ENCODE data around the gene MACROH2A1.
A peak's percentile ranks its signal among the peaks of the same experiment; 100 is the strongest.

The MACROH2A1 gene

DNA sequence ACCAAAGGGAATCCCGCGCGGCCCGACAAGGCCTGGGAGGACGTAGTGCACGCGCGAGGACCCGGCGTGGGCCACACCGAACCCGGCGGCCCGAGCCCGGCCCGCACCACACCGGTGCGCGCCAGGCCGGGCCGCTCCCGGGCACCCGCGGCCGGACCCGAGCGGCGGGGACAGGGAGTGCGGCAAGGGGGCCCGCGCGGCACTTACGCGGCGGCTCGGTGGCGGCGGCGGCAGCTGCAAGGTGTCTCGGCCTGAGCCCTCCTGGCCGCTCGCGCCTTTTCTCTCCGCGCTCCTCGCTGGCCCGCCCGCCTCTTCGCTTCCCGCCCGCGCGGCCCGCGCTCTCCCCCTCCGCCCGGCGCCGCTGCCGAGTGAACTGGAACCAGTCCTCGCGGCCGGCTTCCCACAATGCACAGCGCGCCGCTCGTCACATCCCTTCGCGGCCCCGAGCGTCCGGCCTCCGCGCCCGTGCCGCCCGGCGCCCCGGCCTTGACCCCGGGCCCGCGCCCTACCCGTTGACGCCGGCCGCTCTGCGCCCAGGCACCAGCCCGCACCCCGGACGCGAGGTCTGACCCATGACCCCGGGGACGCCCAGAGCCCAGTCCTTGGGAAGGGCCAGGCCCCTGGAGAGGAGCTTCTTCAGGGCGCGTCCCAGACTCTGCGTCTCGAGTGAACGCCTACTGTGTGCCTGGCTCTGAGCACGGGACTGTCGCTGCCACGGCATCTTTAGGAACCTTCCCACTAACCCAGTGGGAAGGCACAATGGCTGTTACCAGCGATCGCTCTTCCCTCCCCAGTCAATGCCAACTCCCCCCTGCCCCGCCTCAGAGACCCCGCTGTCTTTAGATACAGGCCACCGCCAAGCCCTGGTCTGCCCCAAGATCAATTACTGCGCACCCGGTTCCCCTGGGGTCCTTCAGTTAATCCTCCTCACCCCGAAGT, at the start of gene MACROH2A1:
TSS of gene MACROH2A1 (minus strand) at position 377 of the 939 bp plus-strand sequence. CDS start 10,138 bp downstream, outside the sequence.
- peak; percentile 62 to 66 (median 64) for DNase-seq

DNA sequence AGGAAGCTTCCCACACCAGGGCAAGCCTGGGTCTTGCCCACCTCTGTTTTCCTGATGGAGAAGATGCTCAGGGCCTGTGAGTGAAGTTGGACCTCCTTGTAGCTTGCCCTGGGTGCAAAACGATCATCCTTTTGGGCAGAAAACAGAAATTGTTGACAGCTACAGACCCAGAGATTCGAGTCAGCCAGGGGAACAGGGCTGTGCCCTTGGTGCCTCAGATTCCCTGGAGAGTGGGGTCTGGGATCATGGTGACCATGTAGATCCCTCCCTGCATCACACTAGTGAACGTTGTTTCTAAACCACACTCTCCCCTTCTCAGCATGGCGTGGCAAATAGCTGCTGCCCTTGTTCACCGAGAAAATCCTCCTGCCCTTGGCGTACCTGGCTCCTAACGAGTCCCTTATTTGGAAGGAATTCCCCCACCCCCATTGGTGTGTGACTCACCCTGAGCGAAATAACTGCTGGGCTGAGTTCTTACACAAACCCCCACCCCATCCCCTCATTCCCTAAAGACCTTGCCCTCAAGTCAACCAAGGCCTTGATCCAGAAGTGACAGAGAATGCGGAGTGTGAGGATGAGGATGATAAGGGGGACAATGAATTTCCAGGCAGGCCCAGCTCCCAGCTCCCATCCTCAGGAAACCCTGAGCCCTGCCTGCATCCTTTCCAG, 49.2 kb upstream of the MACROH2A1 start:
- no peak for DNase-seq

DNA sequence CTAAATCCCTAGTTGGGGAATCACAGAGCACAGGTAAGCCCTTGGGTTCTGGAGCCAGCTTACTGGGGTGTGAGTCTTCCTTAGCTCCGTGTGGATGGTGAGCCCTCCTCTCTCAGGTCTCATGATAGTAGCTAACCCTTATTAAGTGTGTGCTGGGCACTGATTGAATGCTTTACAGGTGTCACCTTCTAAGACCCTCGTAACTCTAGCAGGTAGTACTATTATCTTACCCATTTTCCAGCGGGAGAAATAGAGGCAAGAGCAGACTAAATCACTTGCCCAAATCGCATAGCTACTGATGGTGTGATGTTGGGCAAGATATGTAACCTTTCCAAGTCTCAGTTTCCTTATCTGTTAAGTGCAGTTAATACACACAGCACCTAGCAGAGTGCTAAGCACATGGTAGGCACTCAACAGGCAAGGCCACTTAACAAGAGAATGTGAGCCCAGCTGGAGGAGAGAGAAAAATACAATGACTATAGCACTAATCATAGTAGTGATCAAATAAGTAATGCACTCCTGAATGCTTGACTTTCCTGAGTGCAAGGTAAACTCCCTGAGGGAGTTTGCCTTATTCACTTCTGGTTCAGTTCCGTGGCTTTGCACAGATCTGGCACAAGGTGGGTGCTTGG, 48.4 kb upstream of the MACROH2A1 start, which contains the start of gene DCANP1:
TSS of gene DCANP1 (minus strand) at position 51 of the 632 bp plus-strand sequence. CDS start 240 bp downstream, outside the sequence.
- DNase-seq: no peak

DNA sequence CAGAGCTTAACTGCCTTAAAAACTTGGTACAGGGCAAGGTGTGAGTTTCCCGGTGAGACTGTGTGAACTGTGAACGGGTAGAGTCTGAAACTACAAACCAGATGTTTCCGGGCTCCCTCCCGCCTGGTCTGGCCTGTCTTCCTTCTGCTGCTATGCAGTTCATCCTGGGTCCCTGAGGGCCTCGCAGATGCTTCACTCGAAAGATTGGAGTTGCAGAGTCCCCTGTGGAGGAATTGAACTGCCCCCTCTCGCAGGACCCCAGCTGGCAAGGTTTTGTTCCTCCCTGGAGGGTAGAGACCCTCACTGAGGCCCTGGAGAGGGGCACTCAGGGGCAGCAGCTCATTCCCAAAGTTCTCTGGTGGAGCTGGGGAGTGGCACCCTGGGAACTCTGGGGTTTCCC, 47.6 kb upstream of the MACROH2A1 start:
- no peak for DNase-seq

DNA sequence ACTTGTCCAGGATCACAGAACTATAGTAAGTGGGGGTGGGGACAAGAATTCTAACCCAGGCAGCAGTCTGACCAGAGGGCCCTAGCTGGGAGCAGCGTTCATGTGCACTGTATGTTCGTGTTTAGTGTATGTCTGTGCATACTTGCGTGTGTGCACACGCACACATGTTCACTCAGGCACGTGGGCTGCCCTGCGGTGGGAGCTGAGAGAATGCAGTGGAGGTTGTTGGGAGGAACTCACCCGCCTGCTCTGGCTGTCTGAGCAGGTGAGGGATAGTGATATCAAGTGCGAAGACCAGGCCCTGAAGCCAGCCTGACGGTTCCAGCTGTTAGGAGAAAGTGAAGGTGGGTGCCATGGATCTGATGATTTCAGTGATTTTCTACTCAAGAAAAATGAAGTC, 47.2 kb upstream of the MACROH2A1 start:
- DNase-seq: no peak

DNA sequence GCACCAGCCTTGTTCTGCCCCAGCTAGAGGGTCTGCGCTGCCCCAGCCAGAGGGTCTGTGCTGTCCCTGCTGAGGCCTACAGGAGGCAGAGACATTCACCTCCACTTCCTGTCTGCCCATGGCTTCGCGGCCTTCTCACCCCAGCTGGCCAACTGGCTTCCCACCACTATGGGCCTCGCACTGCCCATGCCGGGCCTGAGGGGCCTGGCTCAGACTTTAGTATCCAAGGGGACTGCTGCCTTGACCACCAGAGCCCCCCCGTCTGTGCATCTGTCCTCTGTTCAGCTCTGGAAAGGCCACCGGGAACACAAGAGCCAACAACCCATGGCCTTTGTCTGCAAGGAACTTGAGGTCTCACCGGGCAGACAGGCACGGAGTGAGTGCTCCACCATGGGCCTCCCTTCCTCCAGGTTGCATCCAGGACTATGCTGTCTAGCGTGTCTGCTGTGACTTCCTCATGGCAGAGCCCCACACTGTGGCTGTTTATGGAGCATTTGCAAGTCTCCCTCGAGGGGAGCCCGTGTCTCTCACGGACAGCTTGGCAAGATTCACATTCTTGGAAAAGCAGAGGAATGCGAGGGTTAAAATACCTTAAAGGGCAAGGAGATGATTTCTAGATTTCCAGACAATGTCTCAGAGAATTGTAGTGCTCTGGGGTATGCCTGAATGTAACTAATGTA, 46.4 kb upstream of the MACROH2A1 start:
- DNase-seq: no peak

DNA sequence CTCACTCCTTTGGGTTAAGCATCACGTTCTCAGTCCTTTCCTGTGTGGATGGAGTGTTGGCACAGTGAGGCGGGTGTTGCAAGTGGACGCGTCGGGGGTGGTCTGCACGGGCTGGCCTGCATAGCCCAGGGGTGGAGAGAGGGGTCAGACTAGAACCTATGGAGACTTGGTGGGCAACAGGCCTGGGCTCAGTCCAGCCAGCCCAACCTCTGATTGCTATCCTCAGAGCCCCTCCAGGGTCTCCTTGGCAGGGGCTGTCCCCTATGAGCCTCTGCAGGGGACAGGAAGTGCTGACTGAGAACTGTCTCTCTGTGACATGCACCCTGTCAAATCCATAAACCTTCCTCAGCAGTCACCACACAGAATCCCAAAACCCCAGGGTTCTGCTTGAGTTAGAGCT, 45.9 kb upstream of the MACROH2A1 start:
- DNase-seq: no peak

DNA sequence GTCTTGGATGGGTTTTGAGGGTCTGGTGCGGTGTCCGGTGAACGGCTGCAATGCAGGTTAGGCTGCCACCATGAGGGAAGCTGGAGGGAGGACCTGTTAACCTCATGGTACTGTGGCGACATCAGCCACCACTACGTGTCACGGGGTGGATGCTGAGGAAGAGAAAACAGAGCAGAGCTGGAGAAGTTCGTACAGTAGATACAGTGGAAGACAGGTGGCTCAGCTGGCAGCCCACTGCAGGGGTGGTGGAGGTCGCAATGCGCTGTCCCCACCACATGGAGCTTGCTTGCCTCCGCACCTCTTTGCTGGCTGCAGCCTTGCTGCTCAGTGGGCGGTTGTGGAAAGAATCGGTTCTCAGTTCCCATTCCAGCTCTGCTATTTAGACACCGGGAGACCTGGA, 45.3 kb upstream of the MACROH2A1 start:
- no peak for DNase-seq

DNA sequence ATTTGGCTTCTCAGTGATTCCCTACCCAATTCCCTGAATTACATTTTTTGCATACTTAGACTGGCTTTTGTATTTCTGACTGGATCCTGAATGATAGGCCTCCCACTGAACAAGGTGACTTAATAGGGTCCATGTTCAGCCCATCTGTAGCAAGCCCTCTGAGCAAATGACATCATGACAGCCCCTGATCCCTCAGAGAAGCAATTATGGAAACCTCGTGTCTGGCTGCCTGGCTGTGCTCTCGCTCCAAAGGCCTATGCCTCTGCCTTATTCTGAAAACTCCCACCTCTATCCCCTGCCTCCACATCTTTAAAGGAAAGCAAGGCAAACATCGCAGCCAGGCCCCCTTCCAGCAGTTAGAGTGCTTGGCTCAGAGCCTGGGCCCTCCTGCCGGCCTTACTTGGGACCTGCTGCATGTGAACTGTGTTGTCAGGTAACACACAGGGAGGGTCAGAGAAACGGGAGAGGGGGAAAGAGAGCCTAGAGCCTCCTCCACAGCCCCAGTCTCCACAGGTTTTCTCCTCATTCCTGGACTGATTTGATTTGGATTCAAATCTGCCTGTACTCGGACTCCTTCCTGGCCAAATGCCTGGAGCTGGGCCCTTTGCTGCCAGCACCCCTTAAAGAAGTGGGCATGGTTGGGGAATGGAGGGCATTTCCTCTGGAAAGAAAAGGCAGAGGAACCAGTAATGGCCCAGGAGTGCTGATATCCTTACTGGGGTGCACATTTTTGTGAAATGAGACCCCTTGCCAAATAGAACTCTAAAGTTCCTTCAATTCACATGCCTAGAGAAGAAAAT, 44.3 kb upstream of the MACROH2A1 start:
- no peak for DNase-seq

DNA sequence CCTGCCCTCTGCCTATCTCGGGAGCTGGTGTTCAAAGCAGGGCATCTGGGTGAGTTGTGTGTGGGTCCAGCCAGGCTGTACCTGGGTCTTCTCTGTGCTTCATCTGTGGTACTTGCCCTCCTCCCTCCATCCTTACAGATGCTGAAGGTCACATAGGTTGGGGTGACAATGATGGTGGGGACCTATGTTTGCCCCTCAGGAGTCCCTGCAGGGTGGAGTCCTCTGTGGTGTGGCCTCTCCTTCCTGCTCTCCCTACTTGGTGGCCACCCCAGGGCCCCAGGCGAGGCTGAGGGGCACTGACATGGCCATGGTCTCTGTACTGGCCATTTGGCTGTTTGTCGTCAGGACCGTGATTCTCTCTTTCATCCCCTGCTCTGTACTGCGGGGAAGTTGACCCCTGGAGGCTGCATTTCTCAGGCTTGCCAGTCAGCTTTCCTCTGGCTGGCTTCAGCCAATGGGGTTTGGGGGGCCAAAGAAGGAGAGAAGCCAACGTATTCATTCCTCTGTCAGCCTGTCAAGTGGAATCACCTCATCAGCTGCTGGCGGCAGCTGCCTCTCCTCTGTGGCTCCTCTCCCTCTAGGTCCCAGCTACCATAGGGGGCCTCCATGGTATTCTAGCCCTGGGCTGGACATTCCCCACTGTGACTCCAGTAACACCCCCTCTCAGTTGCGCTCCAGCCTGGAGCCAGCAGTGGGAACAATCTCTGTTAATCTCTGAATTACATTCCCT, 43.6 kb upstream of the MACROH2A1 start:
- no peak for DNase-seq

DNA sequence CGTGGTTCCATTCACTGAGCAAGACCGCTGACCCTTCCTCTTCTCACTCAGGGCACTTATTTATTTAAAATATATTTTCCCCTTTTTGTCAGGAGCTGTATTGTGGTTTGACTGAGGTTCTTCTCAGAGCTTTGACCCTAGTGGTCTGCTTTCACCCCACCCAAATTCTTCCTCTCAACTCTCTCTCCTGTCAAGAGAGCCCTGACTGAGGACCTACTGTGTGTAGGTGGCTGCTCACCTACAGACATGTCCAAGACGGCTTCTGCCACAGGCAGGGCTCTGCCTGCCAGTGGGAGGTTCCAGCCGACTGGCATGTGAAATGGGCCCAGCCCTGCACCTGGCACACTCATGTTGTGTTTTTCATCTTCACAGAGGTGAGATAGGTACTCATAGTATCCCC, 42.9 kb upstream of the MACROH2A1 start:
- no peak for DNase-seq

DNA sequence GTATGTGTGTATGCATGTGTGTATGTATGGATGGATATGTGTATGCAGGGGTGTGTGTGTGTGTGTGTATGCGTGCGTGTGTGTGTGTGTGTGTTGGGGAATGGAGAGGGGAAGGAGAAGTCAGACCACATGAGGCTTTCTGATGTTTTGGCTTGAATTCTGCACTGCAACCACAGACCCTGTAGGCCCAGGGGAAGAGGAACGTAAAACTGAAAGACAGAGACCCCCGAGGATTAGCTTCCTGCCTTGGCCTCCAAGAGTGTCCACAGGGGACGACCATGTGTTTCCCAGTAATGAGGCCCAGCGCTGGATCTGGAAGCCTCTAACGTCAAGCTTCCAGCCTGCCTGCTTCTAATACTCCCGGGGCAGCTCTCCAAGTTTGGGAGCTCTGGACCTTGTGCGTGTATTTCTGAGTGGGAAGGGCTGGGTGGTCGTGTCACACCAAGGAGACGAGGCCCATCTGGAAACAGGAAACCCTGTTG, 42.4 kb upstream of the MACROH2A1 start:
- no peak for DNase-seq

DNA sequence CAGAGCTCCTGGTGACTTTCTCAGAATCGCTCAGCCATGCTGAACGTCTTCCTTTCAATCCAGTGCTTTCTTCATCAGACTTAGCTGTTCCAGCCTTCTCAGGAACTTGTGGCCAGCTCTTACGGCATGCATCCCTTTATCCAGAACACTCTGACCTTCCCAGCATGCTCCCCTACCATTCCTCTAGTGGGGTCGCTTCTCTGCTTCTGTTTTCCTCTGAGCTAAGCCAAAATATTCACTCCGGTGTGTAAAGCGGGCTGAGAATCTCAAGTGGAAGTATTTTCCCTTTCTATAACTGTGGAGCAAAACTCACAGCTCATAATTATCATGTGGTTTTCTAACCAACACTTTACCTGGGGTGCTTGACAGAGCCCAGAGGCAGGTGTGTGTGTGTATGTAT, 41.9 kb upstream of the MACROH2A1 start:
- no peak for DNase-seq

DNA sequence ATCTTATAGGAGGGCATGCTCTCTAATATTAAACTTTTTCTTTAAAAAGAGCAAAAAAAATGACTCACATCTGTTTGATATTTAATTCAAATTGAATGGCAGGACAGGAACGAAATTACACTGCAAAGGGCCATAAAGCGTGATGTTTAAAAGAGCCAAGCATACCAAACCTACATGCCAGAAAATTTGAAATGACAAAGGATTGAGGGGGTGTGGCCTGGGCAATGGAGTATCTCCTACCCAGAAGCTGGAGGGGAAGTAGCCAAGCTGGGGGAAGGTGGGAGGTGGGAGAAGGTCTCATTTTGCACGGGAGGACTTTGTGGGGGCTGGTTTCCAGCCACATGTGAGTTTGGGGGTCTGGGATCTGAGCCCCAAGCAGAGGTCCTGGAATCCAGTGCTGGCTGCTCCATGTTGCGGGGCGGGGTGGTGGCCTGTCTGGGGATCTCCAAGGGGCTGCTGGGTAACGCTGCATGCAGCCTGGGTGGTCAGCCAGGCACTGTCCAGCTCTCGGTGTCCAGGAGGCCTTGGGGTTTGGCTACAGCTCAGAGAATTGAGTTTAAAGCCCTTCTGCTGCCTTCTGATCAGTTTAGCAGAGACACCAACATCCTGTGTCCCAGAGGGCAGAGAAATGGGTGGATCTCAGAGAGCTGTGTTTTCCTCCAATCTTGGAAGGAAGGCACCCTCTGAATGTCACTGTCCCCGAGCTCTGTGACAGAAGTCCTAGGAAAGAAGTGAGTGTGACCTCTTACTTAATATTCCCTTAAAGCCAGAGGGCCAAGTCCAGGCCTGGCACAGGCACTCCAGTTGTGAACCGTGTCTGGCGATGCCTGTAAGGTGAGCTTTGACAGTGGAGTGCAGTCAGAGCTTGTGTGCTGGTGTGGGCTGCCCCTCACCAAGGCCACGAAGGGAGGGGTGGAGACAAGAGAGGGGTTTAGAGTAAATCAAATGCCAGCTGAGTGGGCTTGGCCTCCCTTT, 40.5 kb upstream of the MACROH2A1 start:
- no peak for DNase-seq

DNA sequence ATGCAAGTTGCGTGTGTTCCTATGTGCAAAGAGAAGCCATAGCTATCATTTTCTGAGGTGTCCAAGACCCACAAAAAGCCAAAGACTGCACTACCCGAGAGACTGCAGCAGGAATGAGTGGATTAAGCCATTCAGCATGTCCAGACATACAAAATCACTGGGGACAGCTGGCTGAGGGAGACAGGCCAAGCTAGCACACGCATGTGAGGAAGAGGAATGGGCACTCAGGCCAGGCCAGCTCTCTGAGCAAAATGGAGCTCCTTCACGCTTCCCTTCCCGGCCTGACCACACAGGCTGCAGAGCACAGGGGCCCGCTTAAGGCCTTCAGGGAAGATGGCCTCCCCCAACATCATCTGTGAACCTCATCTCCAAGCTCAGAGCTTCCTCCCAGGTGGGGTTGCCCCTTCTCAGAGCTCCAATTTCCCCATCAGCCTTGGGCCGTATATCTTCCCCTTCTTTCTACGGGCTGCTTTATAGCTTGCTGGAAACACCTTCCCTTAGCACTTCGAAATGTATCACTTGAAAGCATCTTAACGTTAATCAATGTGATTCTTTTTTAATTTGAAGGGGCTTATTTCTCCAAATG, 39.7 kb upstream of the MACROH2A1 start:
- no peak for DNase-seq

DNA sequence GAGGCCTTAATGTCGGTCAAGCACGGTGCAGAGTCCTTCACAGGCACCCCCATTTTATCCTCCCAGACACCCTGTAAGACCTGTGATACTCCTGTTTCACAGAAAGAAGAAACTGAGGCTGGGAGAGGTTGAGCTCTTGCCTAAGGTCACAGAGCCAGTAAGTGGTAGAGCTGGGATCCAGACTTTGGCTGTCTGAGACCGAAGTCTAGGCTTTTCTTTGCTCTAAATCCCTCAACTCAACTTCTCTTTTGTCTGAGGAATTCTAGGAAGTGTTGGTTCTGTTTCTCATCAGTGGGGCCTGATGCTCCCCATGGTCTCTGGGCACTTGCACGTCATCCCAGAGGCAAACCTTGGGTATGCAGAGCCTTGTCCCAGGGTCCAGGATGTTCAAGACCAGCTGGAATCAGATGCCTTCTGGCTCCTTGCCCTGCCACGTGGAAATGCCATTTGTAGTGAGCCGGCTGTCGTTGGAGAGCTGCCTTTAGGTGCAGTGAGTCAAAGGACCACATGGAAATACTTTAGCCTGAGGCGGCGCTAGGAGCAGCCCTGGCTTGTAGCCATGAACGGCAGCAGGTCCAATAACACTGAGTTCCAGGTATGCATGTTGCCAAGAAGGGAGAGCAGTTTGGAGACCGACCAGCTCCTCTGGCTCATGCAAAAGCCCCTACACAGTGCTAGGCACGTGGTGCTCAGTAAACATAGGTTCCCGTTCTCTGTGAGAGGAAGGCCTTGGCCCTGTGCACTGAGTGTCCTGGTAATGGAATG, 38.9 kb upstream of the MACROH2A1 start:
- DNase-seq: no peak

DNA sequence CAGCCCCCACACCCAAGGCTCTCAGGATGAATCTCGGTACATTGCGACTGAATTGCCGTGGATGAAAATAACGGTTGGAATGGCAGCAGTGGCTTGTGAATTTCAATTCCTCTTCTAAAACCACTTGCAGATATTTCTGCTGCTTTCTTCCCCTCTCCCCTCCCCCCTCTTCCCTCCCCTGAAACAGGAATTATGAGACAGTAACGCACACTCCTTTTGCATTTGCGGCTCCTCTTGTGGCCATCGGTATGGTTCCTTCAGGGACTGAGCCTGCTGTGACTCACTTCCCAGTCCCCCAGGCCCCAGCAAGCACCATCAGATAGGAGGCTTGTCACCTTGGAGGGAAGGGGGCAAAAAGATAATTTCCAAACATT, 38.4 kb upstream of the MACROH2A1 start:
- DNase-seq: no peak

DNA sequence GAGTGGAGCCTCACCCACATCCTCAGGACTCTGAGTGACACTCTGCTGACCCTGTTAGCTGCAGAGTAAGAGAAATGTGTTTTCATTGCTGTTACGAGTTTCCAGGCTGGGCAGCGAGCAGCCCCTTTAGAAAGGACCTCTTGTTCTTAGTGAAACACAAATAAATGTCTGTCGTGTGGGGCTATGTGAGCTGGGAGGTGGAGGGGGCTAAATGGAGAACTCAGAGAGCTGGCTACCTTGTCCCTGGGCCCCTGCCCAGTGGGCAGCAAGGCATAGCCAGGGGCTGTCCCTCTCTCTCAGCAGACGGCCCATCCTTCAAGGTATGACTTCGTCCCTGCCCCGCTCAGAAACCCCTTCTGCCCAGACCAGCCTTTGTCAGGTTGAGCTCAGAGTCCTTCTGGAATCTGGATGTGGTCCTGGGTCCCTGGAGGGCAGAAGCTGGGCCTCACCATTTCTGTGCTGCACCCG, 38.0 kb upstream of the MACROH2A1 start:
- DNase-seq: no peak
